ENCODE data around the gene ZBTB16.

The ZBTB16 gene

DNA sequence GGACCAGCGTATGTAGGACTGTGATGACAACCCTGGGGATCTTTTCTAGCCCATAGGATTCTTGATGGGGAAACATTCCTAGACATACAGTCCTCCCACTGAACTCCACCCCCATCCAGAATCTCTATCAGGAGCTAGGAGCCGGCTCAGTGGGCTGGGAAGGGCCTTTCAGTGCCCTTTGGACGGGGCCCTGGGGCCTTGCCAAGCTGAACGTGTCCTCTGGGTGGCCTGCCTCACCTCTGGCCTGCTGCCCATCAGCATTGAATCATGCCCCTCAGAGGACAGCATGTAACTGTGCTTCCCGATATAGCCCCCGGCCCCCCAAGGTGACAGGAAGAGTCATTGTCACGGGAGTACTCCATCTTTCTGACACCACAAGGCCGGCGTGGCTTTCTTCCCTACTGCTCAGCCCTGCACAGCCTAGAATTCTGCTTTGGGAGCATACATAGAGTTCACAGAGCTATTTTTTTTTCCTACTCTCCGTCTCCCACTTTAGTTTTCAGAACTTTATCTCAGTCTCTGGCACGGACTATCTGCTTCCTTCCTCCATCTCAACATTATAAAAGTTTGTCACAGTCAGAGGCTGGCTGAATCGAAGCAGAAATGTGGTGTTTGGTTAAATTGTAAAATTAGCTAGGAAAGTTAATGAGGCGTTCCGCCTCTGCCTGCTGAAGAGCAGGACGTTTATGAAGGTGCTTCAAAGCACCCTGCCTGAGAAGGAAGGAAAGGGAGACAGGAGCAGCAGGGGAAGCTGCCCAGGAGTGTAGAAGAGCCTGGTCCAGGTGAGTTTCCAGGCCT, 111.9 kb downstream of the ZBTB16 start:
- DNase-seq: no peak

DNA sequence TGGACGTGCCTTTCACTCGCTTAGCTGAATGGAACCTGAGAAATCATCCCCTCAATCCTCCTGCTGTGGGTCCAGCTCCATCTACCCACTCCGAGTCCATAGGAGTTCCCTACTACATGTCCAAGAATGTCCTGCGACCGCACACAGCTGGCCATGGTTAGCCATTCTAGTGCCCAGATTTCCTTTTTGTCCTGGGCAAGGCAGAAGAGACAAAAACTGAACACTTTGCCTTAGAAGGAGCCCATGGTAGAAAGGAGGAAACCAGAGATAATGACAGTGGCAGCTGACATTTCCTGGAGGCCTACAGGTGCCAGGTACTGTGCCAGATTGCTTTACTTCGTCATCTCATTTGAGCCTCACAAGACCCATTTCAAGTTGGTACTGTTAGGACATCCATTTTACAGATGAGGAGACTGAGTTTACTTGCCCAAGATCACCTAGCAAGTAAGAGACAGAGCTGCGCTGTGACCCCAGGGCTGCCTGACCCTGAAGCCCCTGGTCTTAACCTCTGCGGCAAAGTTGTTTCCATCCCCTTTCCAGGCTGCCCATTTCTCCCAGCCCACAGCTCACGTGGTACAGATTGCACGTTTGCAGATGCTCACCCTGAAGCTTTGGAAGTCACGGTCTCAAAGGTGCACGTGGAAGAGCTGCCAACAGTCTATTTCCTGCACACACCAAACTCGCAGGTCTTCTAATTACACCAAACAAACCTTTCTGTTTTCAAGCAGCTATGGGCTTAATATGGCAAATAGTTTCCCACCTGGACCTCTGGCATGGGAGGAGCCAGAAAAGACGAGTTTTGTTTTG, 112.7 kb downstream of the ZBTB16 start:
- no peak for DNase-seq

DNA sequence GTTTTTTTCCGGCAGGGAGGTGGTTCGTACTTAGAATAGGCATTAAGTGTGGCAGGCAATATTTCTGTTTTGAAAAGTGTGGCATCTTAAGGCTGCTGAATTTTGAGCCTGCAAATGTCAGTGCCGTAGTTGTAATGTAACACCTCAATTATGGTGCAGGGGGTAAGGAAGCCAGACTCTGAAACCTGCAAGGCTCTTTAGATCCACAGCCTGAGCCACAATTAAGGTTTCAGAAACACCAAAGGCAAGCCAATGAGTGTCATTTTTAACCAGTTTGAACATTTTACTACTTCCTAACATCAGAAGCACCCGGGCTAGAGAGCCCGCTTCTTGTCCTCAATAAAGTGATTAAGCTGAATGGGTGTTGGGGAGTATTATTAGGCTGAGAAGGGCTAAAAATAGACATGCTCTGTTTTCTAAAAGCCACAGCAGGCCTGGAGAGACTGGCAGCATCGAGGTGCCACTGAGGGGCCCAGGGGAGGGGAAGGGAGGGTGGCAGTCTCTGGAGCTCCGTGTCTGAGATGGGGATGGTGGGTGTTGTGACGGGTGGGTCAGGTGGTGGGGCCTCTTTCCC, 113.4 kb downstream of the ZBTB16 start:
- no peak for DNase-seq

DNA sequence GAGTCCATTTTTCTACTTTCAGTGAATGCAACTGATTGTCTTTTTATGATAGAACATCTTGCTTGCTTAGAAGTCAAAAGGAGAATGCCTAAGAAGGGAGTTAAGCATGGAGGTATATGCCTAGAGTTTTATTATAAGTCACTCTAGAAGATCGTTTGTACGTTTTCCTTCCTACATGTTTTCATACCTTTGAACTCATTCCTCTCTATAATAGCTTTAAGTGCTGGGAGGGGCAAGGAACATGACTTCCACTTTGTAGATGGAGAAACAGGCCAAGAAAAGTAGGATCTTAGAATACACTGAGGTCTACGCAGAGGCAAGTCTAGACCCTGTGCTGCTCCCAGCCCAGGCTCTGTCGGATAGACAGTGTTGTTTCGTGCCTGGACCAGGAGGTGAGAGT, 114.3 kb downstream of the ZBTB16 start:
- DNase-seq: no peak

DNA sequence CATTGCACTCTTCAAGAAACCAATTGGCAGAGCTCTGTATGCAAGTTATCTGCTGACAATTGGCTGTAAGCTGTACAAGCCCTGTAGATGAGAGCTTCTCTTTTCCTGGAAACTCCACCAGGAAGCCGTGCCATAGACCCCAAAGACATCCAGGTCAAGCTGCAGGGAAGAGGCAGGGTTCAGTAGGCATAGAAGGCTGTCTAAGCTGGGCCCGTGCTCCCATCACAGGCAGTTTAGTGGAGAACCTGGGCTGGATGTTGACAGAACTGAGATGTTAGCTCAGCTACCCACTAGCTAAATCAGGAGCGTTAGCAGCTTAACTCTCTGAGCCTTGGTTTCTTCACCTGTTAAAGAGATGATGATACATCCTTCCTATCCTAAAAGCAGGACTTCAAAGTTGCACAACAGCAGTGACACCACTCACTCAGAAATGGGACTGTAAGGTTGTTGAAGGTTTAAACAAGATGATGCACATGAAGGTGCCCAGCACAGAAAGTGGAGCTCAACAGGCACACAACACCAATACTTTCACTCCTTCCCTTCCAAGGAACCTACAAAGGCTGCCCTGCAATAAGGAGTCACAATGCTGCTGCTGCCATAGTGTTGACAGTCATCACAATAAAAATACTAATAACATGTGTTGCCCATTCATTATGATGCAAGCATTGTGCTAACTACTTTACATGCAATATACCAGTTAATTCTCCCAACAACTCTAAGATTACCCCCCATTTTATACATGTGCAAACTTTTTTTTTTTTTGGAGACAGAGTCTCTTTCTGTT, 115.4 kb downstream of the ZBTB16 start:
- DNase-seq: no peak

DNA sequence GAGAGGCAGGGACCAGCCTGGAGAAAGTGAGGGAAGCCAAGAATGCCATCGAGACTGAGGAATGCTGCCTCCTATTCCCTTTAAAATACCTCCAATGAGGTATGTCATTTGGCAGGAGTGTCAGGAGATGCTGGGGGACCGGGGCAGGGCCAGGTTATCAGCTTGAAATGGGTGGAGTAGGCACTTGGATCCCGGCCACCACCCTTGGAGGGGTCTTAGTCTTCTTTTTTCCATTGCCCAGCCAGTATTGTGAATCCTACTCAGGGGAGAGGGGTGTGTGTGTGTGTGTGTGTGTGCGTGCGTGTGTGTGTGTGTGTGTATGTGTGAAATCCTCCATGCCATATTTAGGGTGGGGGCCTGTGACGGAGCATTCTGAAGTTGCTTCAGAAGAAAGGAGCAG, 116.2 kb downstream of the ZBTB16 start:
- no peak for DNase-seq

DNA sequence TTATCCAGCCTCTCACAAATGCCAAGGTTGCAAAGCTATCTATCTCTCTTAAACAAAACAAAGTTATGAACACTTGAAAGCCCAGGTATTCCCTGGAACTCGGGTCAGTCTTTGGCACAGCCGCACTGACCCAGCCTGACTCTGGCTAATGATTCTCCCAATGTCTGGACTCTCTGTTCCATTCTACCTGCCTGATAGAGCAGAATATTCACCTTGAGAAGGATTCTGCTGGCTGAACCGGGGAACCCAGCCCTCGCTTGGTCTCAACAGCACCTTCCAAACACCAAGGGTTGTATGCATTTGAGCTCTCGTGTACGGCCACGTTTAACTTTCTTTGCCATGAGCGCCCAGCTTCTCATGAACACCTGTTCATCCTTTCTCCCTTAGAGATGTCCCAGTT, 116.8 kb downstream of the ZBTB16 start:
- DNase-seq: no peak

DNA sequence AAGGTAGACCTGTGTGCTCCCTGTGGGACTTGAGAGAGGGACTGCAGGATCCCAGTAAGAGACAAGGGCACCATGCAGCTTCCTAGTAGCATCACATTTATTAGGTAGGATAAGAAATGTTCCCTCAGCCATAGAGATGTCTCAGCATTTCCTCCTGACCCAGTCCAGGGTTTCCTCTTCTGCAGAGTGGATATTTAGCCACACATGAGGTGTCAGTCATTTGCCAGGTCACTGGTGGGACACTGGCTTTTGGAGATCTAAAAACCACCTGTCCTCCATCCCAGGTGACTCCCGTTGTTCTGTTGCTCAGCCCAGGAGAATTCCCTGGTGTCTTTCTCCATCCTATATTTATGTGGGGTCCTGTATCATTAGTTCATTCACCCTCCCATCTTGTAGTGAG, 119.1 kb downstream of the ZBTB16 start:
- DNase-seq: no peak

DNA sequence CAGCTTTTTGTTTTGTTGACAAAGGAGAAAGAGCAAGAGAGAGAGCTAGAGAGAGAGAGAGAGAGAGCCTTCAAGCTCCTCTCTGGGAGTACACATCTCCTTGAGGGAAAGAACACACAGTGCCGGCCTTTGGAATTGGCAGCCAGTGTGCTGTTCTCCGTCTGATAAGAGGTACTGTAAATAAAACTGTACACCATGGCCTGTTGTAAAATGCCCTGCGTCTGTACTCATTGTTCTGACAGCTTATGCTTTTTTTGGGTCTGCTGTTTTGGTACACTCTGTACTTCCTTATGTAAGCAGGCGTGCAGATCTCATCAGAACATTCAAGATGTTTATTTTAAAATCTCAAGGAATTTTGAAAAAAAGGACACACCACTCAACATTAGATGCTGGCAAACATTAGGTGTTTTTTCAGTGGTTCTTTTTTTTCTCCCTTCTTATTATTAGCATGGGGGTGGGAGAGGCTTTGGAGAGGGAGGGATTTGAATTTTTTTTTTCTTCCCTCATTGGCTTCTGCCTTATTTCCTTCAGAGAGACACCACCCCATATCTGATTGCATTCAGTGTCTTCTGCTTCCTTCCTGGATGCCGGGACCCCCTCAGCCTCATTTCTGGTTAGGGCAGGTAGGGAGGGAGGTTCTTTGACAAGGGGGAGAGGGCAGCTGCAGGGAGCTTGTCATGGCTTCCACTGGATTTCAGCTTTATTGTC, 119.9 kb downstream of the ZBTB16 start:
- DNase-seq: no peak

DNA sequence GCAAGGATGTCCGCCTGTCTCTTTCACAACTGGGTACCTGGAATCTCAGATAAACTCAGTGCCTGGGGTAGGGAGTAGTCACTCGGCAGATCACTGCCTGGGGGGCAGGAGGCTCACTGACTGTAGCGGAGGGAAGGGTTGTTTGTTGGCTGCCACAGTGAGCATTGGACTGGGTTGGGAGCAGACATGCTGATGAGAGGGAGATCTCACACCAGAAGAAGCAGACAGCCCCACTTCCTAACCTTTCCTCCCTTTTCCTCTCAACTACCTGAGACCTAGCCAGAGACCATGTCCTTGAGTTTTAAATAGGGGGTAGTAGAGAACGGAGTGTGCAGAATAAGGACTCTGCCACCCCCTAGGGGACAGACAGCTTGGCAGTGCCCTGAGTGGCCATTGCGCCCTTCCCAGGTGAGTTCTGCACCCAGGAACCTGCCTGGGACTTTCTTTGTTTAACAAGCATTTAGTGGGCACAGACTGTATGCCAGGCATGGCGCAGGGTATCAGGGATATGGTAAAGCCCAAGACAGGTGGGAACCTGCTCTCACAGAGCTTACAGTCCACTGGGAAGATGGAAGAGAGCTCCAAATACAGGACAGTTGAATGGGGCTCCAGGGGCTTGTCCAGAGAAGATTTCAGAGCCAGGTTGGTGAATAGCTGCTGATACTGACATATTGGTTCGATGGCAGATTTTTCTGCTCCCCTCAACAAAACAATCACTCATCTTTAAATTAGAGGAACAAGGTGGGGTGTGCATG, 121.0 kb downstream of the ZBTB16 start:
- peak; percentile 6 for DNase-seq

DNA sequence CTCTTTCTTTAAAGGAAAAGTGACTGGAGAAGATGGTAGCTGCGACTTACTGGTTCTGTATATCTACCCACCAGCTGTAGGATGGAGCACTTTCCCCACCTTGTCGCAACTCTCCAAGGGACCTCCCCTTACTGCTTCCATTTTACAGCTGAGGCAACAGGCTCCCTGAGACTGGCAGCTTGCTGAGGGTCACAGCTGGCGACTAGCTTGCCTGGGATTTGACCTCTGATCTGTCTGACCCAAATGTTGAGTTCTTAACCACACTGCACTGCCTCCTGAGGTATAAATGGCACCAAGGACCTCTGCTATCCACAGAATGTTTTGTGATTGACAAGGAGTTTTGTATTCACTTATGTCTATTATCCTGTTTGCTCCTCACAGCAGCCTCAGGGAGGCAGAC, 121.7 kb downstream of the ZBTB16 start:
- DNase-seq: no peak

DNA sequence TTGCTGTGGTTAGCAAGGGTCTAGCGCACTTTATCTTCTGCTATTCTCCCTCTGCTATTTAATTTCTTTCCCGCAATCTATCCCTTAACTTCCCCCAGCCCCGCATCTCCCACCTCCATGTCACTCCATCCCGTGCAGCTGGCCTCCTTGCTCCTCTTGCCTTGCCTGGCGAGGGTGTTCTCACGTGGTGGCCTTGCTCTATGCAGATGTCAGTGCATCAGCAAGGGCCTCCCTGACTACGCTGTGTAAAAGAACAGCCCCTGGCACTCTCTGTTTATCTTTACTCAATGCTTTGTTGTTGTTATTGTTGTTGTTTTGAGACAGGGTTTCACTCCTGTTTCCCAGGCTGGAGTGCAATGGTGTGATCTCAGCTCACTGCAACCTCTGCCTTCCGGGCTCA, 122.2 kb downstream of the ZBTB16 start:
- DNase-seq: no peak

DNA sequence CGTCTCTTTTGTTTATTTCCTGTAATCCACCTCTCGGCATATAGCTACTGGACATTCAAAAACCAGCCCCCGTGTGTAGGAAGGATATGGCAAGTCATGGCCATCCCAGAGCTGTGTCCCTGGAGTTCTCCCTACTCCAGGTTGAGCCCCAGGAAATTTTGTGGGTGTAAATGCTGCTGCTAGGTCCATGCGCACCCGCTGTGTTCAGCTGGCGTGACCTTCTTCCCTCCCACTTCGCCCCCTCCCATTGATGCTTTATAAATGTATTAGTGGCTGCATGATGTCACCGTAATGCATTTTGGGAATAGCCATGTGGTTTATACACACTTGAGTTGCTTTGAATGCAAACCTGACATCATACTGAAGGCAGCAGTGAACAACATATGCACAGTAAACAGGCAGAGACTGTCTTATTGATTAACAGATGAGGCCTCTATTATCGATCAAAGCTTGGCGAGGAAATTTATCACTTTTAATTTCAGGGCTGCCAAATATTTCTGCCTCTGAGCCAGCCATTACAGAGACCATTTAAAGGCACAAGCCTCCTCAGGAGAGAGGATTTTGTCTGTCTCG, 123.0 kb downstream of the ZBTB16 start:
- DNase-seq: no peak

DNA sequence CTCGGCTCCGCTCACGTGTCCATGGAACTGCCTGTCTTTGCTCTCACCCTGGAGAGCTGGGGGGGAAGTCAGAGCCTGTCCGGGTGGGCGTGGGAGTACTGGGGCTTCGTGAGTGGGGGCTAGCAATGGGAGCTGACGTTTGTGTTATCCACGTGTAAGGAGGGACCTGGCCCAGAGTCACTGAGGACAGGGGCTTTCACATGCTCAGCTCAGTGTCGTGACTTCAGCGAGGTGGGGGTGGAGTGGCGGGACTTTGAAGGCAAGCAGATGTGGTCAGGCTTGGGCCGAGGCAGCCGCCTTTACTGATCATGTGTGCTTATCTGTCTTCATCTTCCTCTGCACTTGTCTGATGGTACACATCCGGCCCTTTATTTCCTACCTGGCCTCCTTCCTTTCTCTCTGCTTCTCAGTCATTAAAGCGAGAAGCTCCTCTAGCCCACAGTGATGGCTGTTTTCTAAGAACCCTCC, 123.6 kb downstream of the ZBTB16 start:
- no peak for DNase-seq

DNA sequence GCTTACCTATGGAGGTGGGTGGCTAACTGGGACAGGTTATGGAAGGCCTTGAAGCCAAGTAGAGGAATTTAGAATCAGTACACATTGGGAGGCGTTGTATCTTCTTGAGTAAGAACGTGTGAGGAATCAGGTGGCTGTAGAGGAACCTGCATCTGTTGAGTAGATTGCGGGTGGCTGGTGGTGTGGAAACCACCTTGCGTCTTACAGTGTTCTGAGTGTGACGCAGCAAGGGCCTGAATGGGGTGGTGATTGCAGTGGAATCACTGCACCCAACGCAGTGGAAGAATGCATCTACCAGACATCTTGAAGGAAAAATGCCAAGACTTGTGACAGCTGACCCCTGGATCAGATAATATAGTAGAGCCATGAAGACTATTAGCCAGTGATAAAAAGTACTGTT, 125.9 kb downstream of the ZBTB16 start:
- no peak for DNase-seq

DNA sequence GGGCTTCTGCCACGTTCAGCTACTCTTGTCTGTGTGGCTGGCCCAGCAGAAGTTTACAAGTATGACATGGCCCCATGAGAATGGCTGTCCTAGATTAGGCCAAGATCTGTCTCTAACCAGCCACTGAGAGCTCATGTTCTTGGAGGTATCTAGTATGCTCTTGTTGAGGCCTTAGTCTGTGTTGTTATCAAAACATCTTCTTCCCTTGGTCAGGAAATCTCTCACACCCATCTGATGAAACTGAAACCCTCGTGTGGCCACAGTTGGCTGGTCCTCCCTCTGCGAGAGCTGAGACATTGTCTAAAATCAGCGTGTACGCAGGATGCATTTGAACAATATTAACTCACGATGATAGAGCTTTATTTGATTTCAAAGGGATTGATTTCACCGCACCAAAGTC, 127.7 kb downstream of the ZBTB16 start:
- no peak for DNase-seq

DNA sequence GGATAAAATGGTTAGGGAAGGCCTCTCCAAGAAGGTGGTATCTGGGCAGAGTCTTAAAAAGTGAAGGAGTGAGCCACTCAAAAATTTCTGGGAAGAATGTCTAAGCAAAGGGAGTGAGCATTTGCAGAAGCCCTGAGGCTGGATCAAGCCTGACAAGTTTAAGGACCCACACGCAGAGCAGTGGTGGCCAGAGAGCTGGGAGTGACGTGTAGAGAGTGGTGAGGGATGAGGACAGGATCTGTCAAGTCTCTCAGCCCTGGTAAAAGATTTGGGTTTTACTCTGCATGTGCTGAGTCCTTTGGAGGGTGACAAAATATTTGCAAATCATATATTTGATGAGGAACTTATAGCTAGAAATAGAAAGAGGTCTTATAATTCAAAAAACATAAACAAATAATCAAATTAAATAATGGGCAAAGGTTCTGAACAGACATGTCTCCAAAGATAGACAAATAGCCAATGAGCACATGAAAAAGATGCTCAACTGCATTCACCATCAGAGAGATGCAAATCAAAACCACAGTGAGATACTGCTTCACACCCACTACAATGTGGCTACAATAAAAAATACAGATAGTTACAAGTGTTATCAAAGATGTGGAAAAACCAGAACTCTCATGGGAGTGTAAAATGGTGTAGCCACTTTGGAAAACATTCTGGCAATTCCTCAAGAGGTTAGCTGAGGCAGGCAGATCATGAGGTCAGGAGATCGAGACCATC, 129.5 kb downstream of the ZBTB16 start:
- no peak for DNase-seq

DNA sequence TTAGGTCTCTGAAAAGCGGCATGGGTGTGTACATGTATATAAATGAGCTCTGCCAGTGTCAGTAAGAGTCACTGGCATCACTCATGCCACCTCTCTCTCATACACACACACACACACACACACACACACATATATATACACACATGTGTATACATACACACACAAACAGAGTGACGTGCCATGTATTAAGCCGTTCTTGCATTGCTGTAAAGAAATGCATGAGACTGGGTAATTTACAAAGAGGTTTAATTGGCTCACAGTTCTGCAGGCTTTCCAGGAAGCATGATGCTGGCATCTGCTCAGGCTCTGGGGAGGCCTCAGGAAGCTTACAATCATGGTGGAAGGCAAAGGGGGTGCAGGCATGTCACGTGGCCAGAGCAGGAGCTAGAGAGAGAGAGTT, 131.1 kb downstream of the ZBTB16 start:
- DNase-seq: no peak

DNA sequence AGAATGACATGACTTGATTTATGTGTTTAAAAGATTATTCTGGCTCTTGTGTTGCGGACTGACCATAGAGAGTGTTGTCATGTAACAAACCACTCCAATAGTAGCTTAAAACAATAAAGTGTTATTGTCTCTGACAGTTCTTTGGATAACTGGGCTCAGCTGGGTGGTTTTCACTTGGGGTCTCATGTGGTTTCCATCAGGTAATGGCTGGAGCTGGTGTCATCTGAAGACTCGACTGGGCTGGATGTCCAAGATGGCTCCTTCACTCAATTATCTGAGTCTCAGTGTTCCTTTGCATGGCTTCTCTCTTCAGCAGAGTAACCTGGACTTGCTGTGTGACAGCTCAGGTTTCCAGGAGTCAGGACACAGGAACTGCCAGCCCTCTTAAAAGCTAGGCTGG, 132.4 kb downstream of the ZBTB16 start:
- no peak for DNase-seq

DNA sequence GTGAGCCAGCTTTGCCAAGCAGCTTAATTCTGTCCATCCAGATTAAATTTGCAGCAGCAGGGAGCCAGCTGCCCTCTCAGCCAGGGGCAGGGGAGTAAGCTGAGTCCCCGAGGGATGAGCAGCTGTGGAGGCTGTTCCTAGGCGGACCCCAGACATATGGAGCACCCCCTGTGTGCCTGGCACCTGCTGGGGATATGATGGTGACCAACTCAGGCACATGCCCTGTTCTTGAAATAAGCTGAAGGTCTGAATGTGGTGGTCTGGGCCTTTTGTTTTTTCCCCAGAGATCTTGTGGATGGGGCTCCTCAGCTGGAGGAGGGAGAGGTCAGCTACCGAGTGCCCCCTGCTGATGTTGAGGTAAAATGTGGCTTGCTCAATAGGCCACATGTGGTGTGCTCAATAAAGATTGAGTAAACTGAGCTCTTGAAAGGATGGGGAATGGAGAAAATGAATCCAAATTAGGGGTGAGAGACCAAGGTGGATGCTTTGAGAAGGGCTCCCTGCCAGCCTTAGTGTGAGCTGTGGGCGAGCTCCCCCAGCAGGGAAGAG, 133.4 kb downstream of the ZBTB16 start:
- no peak for DNase-seq
